Dermis microvascular lymphatic vessel endothelial cell (primary cell): ENCODE results near the gene MACC1. TPM values are rescaled to one million over a fixed set of nuclear protein-coding genes. Genes with fewer than 3 reads are reported as not detected.

ENCODE experiments used
- total RNA-seq: library from RNA; depleted of rRNA; stranded (reverse); fragments of >200 nt; gene quantifications from 2 replicates; pipeline ENCODE4 v1.2.1, GENCODE V29; 2014

MACC1 gene
- total RNA-seq, 1 donor from 2014 or later = not detected

Other genes starting within 250 kb of the MACC1 start
- 2.2 and 5.1 TPM in 2 replicates for gene ITGB8, start 113.5 kb upstream of the MACC1 start, total RNA-seq